HT1080 (cell line): ENCODE data around the gene OBSL1. TPM values are rescaled to one million over a fixed set of nuclear protein-coding genes. Genes with fewer than 3 reads are reported as not detected.

Source experiments
- small RNA-seq: library from RNA; depleted of rRNA; stranded (forward); fragments of <200 nt; gene quantifications from one replicate; pipeline ENCODE3, GENCODE V24; 2014
- total RNA-seq: library from RNA; depleted of rRNA; stranded (reverse); fragments of >200 nt; shearing (Covaris generic); gene quantifications from 2 replicates; pipeline ENCODE4 v1.2.3, GENCODE V29; 2014; rRNA removed

OBSL1 gene
- total RNA-seq, 1 experiment from 2014 or later, result 71.0 TPM

Small RNA genes lying within 50 kb of the gene (small RNA-seq; reads per million reads assigned to genes)
- gene MIR3132 (not detected), gene RN7SKP213 (not detected)

Other genes starting within 250 kb of the OBSL1 start
- not detected in 2 replicates for gene RESP18, start 238.8 kb downstream of the OBSL1 start, total RNA-seq
- 77.0 and 94.9 TPM in 2 replicates for gene DNPEP, start 183.6 kb downstream of the OBSL1 start, total RNA-seq
- not detected in 2 replicates for gene DES, start 153.2 kb downstream of the OBSL1 start, total RNA-seq
- 20.6 and 23.0 TPM in 2 replicates for gene SPEG, start 136.7 kb downstream of the OBSL1 start, total RNA-seq
- 40.0 and 47.8 TPM in 2 replicates for gene GMPPA, start 72.6 kb downstream of the OBSL1 start, total RNA-seq
- not detected in 2 replicates for gene ASIC4, start 57.1 kb downstream of the OBSL1 start, total RNA-seq
- 126 and 132 TPM in 2 replicates for gene CHPF, start 27.7 kb downstream of the OBSL1 start, total RNA-seq
- 1.8 and 2.0 TPM in 2 replicates for gene TMEM198, start 27.5 kb downstream of the OBSL1 start, total RNA-seq
- not detected in 2 replicates for gene INHA, start 771 bp upstream of the OBSL1 start, total RNA-seq
- gene STK11IP, start 26.3 kb upstream of the OBSL1 start, total RNA-seq, result 17.1 and 18.2 TPM in 2 replicates
- 5.8 and 7.9 TPM in 2 replicates for gene SLC4A3, start 56.1 kb upstream of the OBSL1 start, total RNA-seq